DMS153 (cell line): ENCODE measurements around the gene SLCO3A1.

Source experiments
- DNase-seq: peaks from one replicate; lab custom pipeline; 2025; lab: John Stamatoyannopoulos, UW

Gene SLCO3A1

GRCh38 chr15:92128788-92129187, 275.3 kb downstream of the SLCO3A1 start:
- no peak for DNase-seq

GRCh38 chr15:92130244-92130643, 276.7 kb downstream of the SLCO3A1 start:
- DNase-seq = no peak

GRCh38 chr15:92130906-92131305, 277.4 kb downstream of the SLCO3A1 start:
- no peak for DNase-seq

GRCh38 chr15:92132982-92133755, 279.7 kb downstream of the SLCO3A1 start:
- no peak for DNase-seq

- DNase-seq = no peak
Measured at GRCh38 chr15:92140796-92141195, 287.3 kb downstream of the SLCO3A1 start.

- DNase-seq = no peak
Measured at GRCh38 chr15:92141607-92142006, 288.1 kb downstream of the SLCO3A1 start.

GRCh38 chr15:92142242-92143232, 289.0 kb downstream of the SLCO3A1 start:
- no peak for DNase-seq

GRCh38 chr15:92143765-92144164, 290.3 kb downstream of the SLCO3A1 start:
- DNase-seq = no peak

GRCh38 chr15:92146511-92147150, 293.1 kb downstream of the SLCO3A1 start:
- DNase-seq = no peak

- no peak for DNase-seq
Measured at GRCh38 chr15:92149029-92149428, 295.5 kb downstream of the SLCO3A1 start.

- no peak for DNase-seq
Measured at GRCh38 chr15:92149465-92149864, 296.0 kb downstream of the SLCO3A1 start.

GRCh38 chr15:92151168-92151567, 297.7 kb downstream of the SLCO3A1 start:
- no peak for DNase-seq

GRCh38 chr15:92151741-92152140, 298.2 kb downstream of the SLCO3A1 start:
- no peak for DNase-seq

- no peak for DNase-seq
Measured at GRCh38 chr15:92152983-92153382, 299.5 kb downstream of the SLCO3A1 start.

- no peak for DNase-seq
Measured at GRCh38 chr15:92153620-92154019, 300.1 kb downstream of the SLCO3A1 start.

- DNase-seq = no peak
Measured at GRCh38 chr15:92155934-92156333, 302.4 kb downstream of the SLCO3A1 start.

GRCh38 chr15:92157666-92158298, 304.3 kb downstream of the SLCO3A1 start:
- DNase-seq = no peak

GRCh38 chr15:92158426-92158825, 304.9 kb downstream of the SLCO3A1 start:
- DNase-seq = no peak

GRCh38 chr15:92159481-92159880, 306.0 kb downstream of the SLCO3A1 start:
- DNase-seq = no peak

- no peak for DNase-seq
Measured at GRCh38 chr15:92159906-92160841, 306.7 kb downstream of the SLCO3A1 start.
